K562 (cell line): ENCODE measurements around the gene POLR3G. TPM values are rescaled to one million over a fixed set of nuclear protein-coding genes. Genes with fewer than 3 reads are reported as not detected.

Experiments used
- CEBPB ChIP-seq: fragments of 450-650 bp; IDR thresholded peaks from 2 replicates; pipeline ENCODE4 v1.6.1; 2016; ENCODE audit warnings: missing genetic modification characterization, missing compliant biosample characterization
- KLF13 ChIP-seq: fragments of 450-650 bp; IDR thresholded peaks from 2 replicates; pipeline ENCODE4 v1.6.1; 2016; ENCODE audit warnings: missing genetic modification characterization, low read depth, mild to moderate bottlenecking, missing compliant biosample characterization, moderate library complexity, borderline replicate concordance
- NELFE ChIP-seq: IDR thresholded peaks from 2 replicates; pipeline ENCODE4 v1.6.1; 2011; ENCODE audit warnings: mild to moderate bottlenecking; ENCODE audit not compliant: insufficient read depth, insufficient read length
- PHB ChIP-seq: fragments of 250-450 bp; sonication (Bioruptor Pico); IDR thresholded peaks from 2 replicates; pipeline ENCODE4 v1.5.0; 2021
- RB1 ChIP-seq: fragments of 450-650 bp; IDR thresholded peaks from 2 replicates; pipeline ENCODE4 v1.6.1; 2017; ENCODE audit warnings: low read depth, mild to moderate bottlenecking
- SETDB1 ChIP-seq: IDR thresholded peaks from one replicate; pipeline ENCODE4 v1.6.1; 2012; ENCODE audit warnings: low read length, control low read depth, inconsistent platforms
- polyA plus RNA-seq, 8 experiments: library from polyadenylated mRNA; depleted of rRNA in 4 of 8; stranded (reverse) in 5 of 8; unstranded in 3 of 8; fragments of >200 nt; fragmentation: Nextera tagmentation in 2 of 8; fragmentation: Illumina TruSeq in 1 of 8; extraction: Ambion mirVana in 2 of 8; extraction: Trizol in 1 of 8; gene quantifications; 2 replicates each; pipeline versions ENCODE4 v1.2.1 to v1.2.3, GENCODE V29; 2011 to 2014; ENCODE audit warnings: inconsistent platforms in 1 of 8, missing spikeins in 1 of 8
- total RNA-seq, 7 experiments: library from RNA; depleted of rRNA in 6 of 7; stranded (reverse); fragments of >200 nt in 6 of 7; fragmentation: Illumina TruSeq in 2 of 7; extraction: Trizol in 2 of 7; gene quantifications; 2 replicates each; pipeline versions ENCODE4 v1.2.1 to v1.2.3, GENCODE V29; 2011 to 2021; ENCODE audit warnings: low replicate concordance in 1 of 7
- TF ChIP-seq, protein P1 (sequence below), 2 experiments: fragments of 450-650 bp; formaldehyde crosslinking in 1 of 2; IDR thresholded peaks; 2 replicates each; pipeline versions ENCODE4 v1.4.0 to v1.6.1; 2014 to 2020; ENCODE audit warnings: mild to moderate bottlenecking in 2 of 2, borderline replicate concordance in 1 of 2, low read depth in 1 of 2

The POLR3G gene
- total and polyA plus RNA-seq, 9 of the 15 experiments (the other 6 are each of a cell fraction or from before 2014, with no cell fraction given) = 39.0 to 111 (median 59.0) TPM

DNA sequence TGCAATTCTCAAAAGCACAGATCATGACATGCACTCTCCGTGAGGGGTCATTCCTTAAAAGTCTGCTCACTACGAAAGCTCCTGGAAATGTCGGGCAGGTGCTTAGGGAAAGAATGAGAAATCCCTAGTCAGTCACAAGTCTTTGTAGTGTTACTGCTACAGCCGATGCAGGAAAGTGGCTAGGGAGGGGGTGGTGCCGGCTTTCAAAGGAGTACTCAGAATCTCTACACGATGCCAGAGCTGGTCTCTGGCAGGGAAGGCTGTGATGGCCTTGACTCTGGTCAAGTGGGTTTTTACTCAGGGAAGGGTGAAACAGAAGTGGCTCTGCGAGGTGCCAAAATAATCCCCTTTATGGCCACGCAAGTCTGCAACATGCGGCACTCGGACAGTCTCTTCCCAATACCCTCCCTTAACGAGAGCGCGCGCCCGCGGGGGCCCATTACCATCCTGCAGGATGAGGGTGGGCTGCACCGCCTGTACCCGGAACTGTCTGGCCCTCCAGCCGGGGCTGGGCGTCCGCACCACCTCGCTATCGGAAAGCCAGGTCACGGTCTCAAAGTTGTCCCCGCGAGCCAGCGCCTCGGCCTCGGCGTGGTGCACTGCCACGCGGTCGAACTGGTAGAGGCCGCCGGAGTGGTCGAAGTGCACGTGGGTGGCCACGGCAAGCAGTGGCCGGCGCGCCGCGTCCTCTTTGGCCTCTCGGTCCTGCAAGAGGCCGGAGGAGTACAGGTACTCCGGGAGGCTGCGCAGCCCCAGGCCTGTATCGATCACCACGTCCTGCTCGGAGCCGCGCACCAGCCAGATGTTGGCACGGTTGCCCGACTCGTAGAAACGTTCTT lies 1.0 kb upstream of the POLR3G start (continued):
- TF ChIP-seq, protein P1, sequence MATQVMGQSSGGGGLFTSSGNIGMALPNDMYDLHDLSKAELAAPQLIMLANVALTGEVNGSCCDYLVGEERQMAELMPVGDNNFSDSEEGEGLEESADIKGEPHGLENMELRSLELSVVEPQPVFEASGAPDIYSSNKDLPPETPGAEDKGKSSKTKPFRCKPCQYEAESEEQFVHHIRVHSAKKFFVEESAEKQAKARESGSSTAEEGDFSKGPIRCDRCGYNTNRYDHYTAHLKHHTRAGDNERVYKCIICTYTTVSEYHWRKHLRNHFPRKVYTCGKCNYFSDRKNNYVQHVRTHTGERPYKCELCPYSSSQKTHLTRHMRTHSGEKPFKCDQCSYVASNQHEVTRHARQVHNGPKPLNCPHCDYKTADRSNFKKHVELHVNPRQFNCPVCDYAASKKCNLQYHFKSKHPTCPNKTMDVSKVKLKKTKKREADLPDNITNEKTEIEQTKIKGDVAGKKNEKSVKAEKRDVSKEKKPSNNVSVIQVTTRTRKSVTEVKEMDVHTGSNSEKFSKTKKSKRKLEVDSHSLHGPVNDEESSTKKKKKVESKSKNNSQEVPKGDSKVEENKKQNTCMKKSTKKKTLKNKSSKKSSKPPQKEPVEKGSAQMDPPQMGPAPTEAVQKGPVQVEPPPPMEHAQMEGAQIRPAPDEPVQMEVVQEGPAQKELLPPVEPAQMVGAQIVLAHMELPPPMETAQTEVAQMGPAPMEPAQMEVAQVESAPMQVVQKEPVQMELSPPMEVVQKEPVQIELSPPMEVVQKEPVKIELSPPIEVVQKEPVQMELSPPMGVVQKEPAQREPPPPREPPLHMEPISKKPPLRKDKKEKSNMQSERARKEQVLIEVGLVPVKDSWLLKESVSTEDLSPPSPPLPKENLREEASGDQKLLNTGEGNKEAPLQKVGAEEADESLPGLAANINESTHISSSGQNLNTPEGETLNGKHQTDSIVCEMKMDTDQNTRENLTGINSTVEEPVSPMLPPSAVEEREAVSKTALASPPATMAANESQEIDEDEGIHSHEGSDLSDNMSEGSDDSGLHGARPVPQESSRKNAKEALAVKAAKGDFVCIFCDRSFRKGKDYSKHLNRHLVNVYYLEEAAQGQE (IDR thresholded peaks at IDR 0.05; ENCODE audit: borderline replicate concordance) = peak; percentile 35; the same call in 1 of the 2 replicates
- TF ChIP-seq, protein P1 (CRISPR knock-in tag; IDR thresholded peaks at IDR 0.05; ENCODE audit: low read depth) = peak; percentile 16; the same call in 1 of the 2 replicates
- TF ChIP-seq RB1 (no peak), KLF13 (tag) (no peak), PHB (CRISPR knock-in tag) (no peak), SETDB1 (no peak), CEBPB (tag) (no peak), NELFE (no peak)
- TF ChIP-seq, all 486 proteins: peak for 85
